RWPE1 (cell line): ENCODE results near the gene GNA12.

Source experiments
- CTCF ChIA-PET: fragments of 350-600 bp; sonication (Branson Sonifier 250); formaldehyde crosslinking; extraction: SDS; loops from one replicate; lab custom pipeline; 2021; lab: Yijun Ruan, JAX
- POLR2A ChIA-PET: fragments of 400-600 bp; formaldehyde crosslinking; extraction: SDS; loops from one replicate; lab custom pipeline; 2020; ENCODE audit warnings: antibody characterized with exemption; ENCODE audit not compliant: low non-redundant PET; lab: Yijun Ruan, JAX
- DNase-seq: peaks from one replicate; pipeline ENCODE4 v3.0.0; 2012; ENCODE audit warnings: low spot score
- H3K27ac ChIP-seq: fragments of 450-650 bp; 2 replicates; pipeline ENCODE4 v1.5.1; 2017
- TF ChIP-seq, protein P1 (sequence below): fragments of 450-650 bp; conservative IDR thresholded peaks from 2 replicates; pipeline ENCODE4 v1.5.1; 2017; ENCODE audit warnings: low read depth, mild to moderate bottlenecking

The GNA12 gene

DNA sequence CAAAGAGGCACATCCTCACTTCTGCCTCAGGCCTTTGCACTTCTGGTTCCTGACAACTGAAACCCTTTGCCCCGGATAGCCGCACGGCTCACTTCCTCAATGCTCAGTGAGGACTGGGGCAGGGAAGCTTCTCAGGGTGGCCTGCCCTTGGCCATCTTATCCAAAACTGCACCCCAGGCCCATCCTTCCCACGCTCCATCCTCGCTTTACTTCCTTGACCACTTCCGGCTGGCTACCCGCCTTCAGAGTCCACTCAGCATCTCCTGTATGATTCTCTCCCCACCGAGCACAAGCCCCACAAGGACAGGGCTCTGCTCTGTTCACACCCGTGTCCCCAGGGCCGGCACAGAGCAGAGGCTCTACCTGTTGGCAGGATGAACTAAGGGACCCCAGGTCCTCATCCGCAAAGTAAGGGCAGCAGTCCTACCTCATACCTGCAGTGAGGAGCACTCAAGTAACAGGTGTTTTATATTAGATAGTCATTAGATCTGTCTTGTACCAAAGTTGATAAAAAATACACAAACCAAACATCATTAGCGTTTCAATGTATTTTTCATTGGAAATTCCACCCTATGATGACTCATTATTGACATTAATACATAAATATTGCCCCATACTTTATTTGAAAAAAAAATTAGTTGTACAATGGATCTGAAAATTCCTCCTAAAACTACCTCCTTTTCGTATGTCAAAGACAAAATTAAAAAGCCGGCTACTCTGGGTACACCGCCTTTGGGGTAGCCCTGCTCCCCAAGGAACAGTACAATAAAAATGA is 35.0 kb downstream of the GNA12 start:
- TF ChIP-seq, protein P1, sequence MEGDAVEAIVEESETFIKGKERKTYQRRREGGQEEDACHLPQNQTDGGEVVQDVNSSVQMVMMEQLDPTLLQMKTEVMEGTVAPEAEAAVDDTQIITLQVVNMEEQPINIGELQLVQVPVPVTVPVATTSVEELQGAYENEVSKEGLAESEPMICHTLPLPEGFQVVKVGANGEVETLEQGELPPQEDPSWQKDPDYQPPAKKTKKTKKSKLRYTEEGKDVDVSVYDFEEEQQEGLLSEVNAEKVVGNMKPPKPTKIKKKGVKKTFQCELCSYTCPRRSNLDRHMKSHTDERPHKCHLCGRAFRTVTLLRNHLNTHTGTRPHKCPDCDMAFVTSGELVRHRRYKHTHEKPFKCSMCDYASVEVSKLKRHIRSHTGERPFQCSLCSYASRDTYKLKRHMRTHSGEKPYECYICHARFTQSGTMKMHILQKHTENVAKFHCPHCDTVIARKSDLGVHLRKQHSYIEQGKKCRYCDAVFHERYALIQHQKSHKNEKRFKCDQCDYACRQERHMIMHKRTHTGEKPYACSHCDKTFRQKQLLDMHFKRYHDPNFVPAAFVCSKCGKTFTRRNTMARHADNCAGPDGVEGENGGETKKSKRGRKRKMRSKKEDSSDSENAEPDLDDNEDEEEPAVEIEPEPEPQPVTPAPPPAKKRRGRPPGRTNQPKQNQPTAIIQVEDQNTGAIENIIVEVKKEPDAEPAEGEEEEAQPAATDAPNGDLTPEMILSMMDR = no peak
- ChIA-PET CTCF (interaction anchor here (0.7 kb wide), 1 partner anchor 267 kb away, joined by 3 read pairs; no protein-coding TSS in a partner anchor), POLR2A (no interaction called here)
- DNase-seq = no peak
- no peak overlapping the region; the same call in 1 of the 2 replicates for H3K27ac ChIP-seq

DNA sequence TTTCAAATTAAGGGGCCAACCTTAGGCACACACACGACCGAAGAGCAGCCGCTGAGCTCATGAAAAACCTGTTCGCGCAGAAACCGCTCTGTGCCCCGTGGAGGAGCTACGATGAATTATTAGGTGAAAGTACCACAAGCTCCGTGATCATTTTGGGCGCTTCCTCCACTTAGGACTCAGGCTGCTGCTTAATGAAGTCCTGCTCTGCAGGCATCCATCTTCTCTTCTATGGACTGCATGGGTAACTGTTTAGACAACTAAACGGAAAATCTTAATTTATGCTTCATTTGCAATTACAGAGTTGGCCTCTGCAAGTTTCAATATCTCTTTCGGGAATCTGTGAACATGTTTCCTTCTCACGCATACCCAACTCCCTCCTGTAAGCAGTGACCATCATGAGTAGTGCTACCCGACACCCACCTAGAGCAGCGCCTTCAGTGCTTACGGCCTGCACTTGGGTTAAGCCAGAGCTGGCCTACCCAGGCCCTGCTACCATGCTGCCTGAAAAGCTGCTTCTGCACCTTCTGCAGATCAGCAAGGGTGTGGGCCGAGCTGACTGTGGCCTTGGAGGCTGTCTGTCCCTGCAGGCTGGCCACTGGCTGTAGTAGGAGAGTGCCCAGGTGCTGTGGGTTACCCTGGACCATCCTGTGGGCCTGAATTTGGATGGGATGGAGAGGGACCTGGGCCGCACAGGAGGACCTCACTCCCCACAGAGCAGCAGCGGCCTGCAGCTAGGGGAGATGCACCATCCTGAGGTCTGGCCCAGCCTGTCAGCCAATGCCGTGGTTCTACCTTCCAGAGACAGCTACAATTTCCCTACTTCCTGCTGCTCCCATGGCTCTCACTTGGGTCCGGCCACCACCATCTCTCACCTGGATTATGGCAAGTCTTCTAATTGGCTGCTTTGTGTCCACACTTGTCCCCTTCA is 36.0 kb downstream of the GNA12 start:
- TF ChIP-seq, protein P1 = no peak
- CTCF ChIA-PET = interaction anchor here (0.6 to 1.2 kb wide), 3 partner anchors 20 to 268 kb away, joined by 3 read pairs; no protein-coding TSS in a partner anchor
- DNase-seq = no peak
- POLR2A ChIA-PET = interaction anchor here (0.6 kb wide), 1 partner anchor 85 kb away, joined by 6 read pairs; no protein-coding TSS in a partner anchor
- no peak overlapping the region; the same call in 1 of the 2 replicates for H3K27ac ChIP-seq

DNA sequence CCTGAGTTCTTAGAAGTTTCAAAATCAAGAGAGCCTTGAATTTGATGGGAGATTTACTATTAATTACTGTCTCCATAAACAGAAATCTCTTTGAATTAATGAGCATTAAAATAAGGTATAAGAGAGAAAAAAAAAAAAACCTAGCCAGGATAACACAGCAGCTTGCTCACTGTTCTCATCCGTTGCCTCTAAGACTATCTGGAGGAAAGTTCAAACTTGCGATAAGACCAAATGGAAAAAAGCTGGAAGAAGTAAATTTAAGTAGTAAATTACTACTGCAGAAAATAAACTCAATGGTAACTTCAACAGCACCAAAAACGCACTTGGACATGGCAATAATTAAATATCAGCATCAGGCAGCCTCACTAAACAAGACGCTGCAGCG is 36.7 kb downstream of the GNA12 start:
- no peak for DNase-seq
- TF ChIP-seq, protein P1 = no peak
- POLR2A ChIA-PET = interaction anchor here (0.6 kb wide), 1 partner anchor 86 kb away, joined by 6 read pairs; no protein-coding TSS in a partner anchor
- CTCF ChIA-PET = interaction anchor here (0.6 to 1.2 kb wide), 2 partner anchors 20 to 29 kb away, joined by 3 read pairs; no protein-coding TSS in a partner anchor
- H3K27ac ChIP-seq = no peak overlapping the region

DNA sequence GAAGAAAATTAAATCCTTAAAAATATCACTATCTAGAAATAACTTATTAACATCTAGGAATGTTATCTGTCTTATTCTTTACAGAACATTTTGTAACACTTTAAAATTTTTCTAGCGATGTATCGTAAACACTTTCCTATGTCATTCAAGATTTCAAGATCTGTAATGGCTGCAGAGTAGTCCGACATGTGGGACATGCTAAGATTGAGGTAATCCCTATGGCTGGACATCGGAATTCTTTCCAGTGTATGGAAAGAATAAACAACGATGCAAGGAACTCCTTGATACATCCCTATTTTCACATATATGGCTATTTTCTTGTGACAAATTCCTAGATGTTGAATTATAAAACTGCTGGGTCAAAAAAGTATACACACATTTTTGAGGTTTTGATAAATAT is 37.5 kb downstream of the GNA12 start:
- TF ChIP-seq, protein P1 = no peak
- no peak for DNase-seq
- no peak overlapping the region for H3K27ac ChIP-seq
- ChIA-PET POLR2A (no interaction called here), CTCF (no interaction called here)

DNA sequence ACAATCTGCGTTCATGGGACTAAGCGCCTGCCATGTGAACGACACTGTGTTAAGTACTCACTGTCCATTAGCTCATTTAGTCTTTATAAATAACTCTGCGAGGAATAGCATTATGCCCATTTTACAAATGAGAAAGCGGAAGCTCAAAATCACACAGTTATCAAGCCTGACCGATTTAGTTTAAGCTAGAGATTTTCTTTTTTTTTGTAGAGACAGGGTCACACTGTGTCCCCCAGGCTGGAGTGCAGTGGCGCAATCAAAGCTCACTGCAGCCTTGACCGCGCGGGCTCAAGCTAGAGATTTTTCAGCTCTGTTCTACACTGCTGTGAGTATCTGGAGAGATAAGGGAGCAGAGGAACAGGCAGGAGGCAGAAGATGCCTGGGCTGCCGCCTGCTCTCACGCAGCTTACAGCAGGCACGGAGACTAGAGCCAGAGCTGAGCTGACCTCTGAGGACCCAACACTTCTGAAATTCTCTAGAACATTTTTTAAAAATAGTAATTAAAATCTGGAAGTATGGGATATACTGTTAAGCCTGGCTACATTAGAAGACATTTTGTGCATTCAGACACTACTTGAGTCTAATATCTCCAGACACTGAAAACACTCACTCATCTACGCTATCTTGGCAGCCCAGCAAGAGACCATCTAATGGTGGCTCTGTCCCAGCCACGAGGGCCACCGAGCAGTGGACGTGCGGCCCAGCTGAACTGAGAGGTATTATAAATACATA is 38.7 kb downstream of the GNA12 start:
- no peak overlapping the region for H3K27ac ChIP-seq
- CTCF ChIA-PET = interaction anchor here (0.5 to 0.6 kb wide), 3 partner anchors 8 to 13 kb away, joined by 3 read pairs; no protein-coding TSS in a partner anchor
- TF ChIP-seq, protein P1 = no peak
- DNase-seq = no peak
- POLR2A ChIA-PET = interaction anchor here (0.7 kb wide), 1 partner anchor 15 kb away, joined by 3 read pairs; no protein-coding TSS in a partner anchor
